ENCODE data around the gene MED7.

DNA sequence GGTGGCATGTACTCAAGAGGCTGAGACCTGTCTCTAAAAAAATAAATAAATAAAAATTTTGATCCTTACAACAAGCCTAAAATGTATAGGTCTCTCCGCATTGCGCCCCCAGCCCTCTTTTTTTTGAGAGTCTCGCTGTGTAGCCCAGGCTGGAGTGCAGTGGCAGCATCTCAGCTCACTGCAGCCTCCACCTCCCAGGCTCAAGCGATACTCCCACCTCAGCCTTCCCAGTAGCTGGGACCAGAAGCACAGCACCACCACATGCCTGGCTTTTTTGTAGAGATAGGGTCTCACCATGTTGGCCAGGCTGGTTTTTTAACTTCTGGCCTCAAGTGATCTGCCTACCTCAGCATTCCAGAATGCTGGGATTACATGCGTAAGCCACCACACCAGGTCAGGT is 25.6 kb upstream of the MED7 start:
- TF ChIP-seq, protein P1, sequence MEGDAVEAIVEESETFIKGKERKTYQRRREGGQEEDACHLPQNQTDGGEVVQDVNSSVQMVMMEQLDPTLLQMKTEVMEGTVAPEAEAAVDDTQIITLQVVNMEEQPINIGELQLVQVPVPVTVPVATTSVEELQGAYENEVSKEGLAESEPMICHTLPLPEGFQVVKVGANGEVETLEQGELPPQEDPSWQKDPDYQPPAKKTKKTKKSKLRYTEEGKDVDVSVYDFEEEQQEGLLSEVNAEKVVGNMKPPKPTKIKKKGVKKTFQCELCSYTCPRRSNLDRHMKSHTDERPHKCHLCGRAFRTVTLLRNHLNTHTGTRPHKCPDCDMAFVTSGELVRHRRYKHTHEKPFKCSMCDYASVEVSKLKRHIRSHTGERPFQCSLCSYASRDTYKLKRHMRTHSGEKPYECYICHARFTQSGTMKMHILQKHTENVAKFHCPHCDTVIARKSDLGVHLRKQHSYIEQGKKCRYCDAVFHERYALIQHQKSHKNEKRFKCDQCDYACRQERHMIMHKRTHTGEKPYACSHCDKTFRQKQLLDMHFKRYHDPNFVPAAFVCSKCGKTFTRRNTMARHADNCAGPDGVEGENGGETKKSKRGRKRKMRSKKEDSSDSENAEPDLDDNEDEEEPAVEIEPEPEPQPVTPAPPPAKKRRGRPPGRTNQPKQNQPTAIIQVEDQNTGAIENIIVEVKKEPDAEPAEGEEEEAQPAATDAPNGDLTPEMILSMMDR (IDR thresholded peaks at IDR 0.05 in 2 of 3, conservative IDR thresholded peaks at IDR 0.05 in 1 of 3; ENCODE audit: insufficient read depth in 2 of 3, low read depth in 1 of 3, low read length in 3 of 3), result no peak
- TF ChIP-seq, protein P2, sequence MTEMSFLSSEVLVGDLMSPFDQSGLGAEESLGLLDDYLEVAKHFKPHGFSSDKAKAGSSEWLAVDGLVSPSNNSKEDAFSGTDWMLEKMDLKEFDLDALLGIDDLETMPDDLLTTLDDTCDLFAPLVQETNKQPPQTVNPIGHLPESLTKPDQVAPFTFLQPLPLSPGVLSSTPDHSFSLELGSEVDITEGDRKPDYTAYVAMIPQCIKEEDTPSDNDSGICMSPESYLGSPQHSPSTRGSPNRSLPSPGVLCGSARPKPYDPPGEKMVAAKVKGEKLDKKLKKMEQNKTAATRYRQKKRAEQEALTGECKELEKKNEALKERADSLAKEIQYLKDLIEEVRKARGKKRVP (CRISPR knock-in tag; IDR thresholded peaks at IDR 0.05), result no peak
- TF ChIP-seq, protein P3, sequence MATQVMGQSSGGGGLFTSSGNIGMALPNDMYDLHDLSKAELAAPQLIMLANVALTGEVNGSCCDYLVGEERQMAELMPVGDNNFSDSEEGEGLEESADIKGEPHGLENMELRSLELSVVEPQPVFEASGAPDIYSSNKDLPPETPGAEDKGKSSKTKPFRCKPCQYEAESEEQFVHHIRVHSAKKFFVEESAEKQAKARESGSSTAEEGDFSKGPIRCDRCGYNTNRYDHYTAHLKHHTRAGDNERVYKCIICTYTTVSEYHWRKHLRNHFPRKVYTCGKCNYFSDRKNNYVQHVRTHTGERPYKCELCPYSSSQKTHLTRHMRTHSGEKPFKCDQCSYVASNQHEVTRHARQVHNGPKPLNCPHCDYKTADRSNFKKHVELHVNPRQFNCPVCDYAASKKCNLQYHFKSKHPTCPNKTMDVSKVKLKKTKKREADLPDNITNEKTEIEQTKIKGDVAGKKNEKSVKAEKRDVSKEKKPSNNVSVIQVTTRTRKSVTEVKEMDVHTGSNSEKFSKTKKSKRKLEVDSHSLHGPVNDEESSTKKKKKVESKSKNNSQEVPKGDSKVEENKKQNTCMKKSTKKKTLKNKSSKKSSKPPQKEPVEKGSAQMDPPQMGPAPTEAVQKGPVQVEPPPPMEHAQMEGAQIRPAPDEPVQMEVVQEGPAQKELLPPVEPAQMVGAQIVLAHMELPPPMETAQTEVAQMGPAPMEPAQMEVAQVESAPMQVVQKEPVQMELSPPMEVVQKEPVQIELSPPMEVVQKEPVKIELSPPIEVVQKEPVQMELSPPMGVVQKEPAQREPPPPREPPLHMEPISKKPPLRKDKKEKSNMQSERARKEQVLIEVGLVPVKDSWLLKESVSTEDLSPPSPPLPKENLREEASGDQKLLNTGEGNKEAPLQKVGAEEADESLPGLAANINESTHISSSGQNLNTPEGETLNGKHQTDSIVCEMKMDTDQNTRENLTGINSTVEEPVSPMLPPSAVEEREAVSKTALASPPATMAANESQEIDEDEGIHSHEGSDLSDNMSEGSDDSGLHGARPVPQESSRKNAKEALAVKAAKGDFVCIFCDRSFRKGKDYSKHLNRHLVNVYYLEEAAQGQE (IDR thresholded peaks at IDR 0.05; ENCODE audit: borderline replicate concordance), result no peak
- TF ChIP-seq, protein P3 (CRISPR knock-in tag; IDR thresholded peaks at IDR 0.05; ENCODE audit: low read depth), result no peak
- TF ChIP-seq CBX2 (IDR thresholded peaks at IDR 0.05; ENCODE audit: insufficient read depth, low read length, poor library complexity, severe bottlenecking) (no peak), NR1H2 (CRISPR knock-in tag; IDR thresholded peaks at IDR 0.05) (no peak), ZNF561 (CRISPR knock-in tag; conservative IDR thresholded peaks at IDR 0.05) (no peak), GABPB2 (CRISPR knock-in tag; conservative IDR thresholded peaks at IDR 0.05) (no peak), ARNT (IDR thresholded peaks at IDR 0.05) (no peak), ZNF23 (CRISPR knock-in tag; IDR thresholded peaks at IDR 0.05) (no peak), POLR2A (conservative IDR thresholded peaks at IDR 0.05) (no peak), CEBPB (tag; IDR thresholded peaks at IDR 0.05) (no peak)
